ENCODE data around the gene PHLDA1.
"Not testable (repeated sequence)": the region's sequence is repeated elsewhere in the genome, so short reads cannot be mapped to it uniquely, and the experiment has no call there.

PHLDA1 gene

GRCh38 chr12:75985566-75985965, 46.0 kb downstream of the PHLDA1 start:
- DNase-seq (ENCODE audit: low read depth) = no peak

GRCh38 chr12:75984577-75985182, 46.9 kb downstream of the PHLDA1 start:
- no peak for DNase-seq (ENCODE audit: low read depth)

GRCh38 chr12:75983851-75984250, 47.7 kb downstream of the PHLDA1 start:
- not testable (repeated sequence) for DNase-seq (ENCODE audit: low read depth)

DNA sequence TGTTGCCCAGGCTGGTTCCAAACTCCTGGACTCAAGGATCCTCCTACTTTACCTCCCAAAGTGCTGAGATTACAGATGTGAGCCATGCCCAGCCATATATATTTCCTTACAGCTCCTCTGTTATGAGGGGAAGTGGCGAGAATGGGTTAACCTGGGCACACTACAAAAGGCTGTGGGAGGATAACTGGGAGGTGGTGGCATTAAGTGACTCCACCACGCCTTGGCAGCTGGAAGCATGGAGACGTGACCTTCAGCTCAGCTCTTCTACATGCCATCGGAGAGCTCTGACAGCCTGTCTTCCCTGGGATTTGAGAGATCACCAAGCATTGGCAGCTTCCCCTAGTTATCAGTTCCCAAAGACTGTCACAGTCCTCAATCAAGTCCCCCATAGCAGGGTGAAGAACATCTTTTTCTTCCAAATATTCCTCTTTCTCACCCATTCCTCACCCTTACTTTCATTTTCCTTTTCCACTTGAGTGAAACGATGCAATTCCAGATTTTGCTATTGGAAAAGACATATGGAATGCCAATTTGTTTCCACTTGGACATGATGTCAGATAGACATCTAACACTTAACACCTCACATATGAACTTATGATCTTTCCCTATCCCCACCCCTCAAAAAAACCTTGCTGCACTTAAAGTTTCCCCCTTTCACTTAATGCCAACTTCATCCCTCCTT, 48.5 kb downstream of the PHLDA1 start:
- DNase-seq (ENCODE audit: low read depth) = no peak

DNA sequence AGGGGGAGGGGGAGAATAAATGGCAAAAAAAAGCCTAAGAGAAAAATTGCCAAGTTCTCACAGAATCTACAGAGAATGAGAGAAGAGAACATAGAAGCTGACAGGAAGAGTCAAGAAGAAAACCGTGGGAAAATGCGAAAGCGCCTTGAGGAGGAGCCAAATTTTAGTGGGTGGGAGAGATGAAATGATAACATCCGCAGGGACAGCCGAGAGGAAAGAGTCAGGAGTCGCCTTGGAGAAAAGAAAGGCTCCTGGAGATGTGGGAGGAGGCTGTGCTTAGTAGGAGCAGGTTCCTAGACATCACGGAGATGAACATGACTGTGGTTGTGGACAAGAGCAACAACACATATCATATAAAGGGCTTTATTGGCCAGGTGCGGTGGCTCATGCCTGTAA, 49.4 kb downstream of the PHLDA1 start:
- no peak for DNase-seq (ENCODE audit: low read depth)

DNA sequence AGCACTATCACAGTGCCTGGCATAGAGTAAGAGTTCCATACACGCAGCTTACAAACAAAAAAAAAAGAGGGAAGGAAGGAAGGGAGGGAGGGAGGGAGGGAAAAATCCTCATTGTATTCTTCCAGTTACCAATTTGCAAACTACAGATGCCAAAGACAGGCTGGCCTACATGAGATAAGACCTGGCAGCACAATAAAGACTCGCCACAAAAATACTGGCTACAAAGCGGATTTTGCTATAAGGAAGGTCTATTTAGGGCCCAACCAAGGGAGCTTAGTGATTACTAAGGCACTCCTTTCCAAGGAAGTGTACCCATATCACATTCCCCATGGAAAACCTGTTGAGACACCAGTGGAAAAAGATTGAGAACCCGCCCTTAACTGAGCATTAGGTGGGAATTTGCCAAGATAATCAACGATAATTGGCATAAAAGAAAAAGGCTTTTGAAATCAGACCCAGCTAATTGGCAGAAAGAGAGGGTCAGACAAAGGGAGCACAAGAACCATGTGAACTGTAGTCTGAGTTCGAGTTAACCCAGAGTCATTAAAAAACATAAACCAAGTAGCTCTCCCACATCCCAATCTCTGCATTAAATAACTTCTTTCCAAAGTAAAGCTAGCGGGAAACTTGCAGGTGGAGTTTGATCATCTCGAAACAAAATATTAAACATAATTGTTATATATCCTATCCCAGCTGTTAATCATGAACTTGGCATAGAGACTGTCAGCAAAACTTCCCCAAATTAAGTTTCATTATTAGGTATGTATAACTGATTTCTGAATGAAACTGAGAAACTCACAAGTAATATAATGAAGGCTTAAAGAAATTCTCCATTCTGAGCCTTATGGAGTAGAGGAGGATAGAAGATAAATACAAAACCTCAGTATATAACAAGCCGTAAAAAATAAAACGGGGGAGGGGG, 50.1 kb downstream of the PHLDA1 start:
- DNase-seq (ENCODE audit: low read depth) = no peak

GRCh38 chr12:75979181-75979580, 52.4 kb downstream of the PHLDA1 start:
- DNase-seq (ENCODE audit: low read depth) = no peak

GRCh38 chr12:75978677-75979076, 52.9 kb downstream of the PHLDA1 start:
- no peak for DNase-seq (ENCODE audit: low read depth)

DNA sequence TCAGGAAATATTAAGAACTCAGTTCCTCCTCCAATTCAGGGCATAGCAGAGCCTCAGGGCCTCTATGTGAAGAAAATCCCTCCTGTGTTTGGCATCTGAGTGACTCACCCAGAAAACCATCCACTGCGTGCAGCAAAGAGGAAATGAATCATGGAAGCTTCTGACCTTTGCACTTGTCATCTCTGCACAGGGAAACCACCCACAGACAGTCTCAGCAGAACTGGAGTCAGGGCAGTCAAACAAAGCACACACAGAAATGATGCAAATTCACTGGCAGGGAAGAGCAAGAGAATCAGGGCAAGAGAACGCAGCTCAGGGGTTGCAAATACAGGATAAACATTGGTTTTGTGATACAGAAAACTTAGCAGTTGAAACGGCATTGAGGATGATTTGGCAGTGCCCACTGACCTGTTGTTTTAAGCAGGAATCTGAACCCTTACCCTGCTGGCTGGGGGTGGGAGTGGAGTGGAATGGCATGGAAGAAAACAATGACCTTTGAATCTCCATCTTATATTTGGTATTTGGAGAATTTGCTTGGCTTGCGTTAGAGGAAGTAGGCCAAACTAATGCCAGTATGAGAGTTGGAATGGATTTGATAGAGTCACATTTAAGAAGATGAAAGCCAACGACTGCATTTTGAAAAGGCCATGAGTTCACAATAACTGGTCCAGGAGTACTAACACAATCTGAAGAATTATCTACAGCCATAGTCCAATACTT, 53.5 kb downstream of the PHLDA1 start:
- DNase-seq (ENCODE audit: low read depth) = peak; percentile 70

DNA sequence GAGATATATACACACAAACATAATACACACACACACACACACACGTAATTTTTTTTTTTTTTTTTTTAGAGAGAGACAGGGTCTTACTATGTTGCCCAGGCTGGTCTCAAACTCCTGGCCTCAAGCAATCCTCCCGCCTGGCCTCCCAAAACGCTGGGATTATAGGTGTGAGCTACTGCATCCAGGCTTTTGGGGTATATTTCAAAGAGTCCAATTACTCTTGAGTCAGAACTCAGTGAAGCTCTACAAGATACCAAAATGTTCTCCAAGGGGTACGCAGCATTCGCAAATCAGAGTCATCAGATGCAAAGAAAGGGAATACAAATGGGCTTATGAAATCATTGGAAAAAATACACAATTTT, 54.0 kb downstream of the PHLDA1 start:
- DNase-seq (ENCODE audit: low read depth) = no peak

DNA sequence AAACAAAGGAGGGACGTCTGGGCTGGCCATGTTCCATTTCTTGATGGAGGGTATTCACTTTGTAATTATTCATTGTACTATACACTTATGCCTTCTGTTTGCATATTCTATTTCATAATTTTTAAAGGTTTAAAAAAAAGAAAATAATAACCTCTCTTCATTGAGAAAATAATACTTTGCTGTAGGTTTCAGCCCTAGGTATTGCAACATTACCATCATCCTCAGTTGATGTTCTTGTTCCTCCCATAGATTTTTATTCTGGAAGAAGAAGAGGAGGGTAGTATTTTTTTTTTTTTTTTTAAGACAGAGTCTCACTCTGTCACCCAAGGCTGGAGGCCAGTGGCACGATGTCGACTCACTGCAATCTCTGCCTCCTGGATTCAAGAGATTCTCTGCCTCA, 54.7 kb downstream of the PHLDA1 start:
- DNase-seq (ENCODE audit: low read depth) = no peak

DNA sequence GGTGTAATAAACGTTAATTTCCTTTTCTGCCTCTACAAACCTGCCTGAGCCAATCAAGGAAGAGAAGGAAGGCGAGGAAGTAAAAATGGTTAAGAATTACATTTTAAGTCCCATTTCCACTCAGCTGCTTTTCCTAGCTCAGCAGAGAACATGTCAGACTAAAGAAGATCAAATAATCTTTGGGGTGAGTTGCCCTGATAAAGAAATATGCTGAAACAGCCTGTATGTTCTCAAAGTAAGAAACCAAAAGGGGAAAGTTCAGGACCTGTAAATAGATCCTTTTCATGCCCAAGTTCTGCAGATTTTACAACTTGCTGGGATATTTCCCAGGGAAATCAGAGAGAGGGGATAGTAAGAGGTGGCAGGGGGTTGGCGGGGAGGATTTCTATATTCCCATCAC, 55.5 kb downstream of the PHLDA1 start:
- DNase-seq (ENCODE audit: low read depth) = no peak

DNA sequence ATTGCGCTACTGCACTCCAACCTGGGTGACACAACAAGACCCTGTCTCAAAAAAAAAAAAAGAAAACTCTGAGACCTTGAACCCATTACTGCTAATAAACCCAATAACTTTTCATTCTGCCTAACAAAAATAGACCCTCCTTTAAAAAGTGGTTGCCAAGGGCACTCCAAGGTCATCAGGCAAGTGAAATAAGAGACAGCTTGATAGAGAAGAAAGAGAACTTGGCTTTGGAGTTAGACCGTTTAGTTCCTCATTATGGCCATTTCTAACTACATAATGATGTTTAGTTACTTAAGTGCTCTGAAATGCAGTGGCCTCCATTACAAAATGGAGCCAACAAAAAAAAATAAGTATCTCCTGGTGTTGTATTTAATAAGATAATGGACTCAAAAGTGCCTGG, 55.9 kb downstream of the PHLDA1 start:
- no peak for DNase-seq (ENCODE audit: low read depth)

Measured in activated gamma-delta T cell treated with anti-CD3 and anti-CD28 coated beads, Interleukin-2, amount 50 U/mL, for 16 hours (primary cell).